HG02759 (cell line): Measurements from ENCODE around the gene HHIPL1.

Experiments
- ATAC-seq: cut with Tn5 transposase; IDR thresholded peaks from one replicate; pipeline ENCODE4 v1.9.1; 2021; ENCODE audit warnings: mild to moderate bottlenecking, moderate library complexity; ENCODE audit not compliant: unreplicated experiment

The HHIPL1 gene

DNA sequence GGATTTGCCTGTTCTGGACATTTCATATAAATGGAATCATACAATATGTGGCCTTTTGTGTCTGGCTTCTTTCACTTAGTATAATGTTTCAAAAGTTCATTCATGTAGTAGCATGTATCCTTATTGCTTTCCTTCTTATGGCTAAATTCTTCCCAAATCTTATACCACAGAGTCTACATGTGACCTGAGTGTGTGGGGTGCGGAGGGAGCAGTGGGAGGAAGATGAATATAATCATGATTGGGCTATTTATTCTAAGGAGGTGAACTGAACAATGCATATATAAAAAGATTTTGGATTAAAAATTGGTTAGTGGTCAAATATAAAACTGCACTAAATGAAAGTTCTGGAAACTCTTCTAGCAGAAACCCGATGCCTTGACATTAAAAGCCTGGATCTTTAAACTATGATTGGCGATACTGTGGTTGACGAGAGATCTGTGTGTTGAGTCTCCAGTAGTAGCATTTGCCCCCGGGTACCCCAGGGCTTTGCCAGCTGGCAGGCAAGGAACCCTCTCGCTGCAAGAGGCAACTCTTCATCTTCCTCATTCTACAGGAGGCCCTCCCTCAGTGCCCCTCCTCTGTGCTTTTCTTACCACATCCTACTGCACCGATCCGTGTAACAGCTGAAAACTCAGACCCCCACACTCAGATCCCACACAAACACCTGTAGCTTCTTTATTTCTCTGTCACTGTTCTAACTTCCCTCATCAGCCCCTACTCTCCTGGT, 41.8 kb downstream of the HHIPL1 start:
- ATAC-seq = no peak

- no peak for ATAC-seq
These were observed 42.6 kb downstream of the HHIPL1 start for GRCh38 chr14:99687284-99688209.

GRCh38 chr14:99688210-99688581, 43.3 kb downstream of the HHIPL1 start:
- no peak for ATAC-seq

DNA sequence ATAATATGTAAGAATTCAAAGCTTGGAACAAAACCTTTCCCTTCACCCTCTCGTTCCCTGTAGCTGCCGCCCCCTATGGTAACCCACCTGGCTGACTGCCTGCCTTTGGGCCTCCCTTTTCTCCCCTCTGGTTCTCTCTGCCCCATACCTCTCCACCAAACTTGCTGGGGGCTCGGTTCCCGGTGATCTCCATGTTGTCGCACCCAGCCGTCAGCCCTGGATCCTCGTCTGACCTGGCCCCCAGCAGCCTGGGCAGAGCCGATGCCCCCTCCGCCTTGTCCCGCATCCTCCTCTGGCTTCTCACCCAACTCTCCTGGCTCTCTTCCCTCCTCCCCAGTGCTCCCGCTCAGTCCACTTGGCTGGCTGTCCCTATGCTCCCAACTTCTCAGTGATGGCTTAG, 43.7 kb downstream of the HHIPL1 start:
- ATAC-seq = no peak

GRCh38 chr14:99689266-99690236, 44.6 kb downstream of the HHIPL1 start:
- ATAC-seq = no peak

DNA sequence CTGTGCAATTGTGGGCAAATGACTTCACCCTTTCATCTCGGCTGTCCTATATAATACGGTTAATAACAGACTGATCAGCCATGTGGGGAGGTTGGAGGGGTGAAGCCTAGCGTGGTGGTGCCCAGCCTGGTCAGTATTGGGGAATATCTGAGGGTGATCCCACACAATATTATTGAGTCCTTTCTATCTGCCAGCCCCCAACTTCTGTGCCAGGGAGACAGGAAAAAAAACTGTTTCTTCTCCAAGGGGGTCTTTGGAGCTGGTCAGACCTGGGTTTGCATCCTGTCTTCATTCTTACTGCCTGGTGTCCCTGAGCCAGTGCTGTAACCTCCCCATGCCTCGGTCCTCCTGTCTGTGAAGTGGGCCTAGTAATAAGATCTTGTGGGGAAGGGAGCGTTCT, 45.7 kb downstream of the HHIPL1 start:
- no peak for ATAC-seq

DNA sequence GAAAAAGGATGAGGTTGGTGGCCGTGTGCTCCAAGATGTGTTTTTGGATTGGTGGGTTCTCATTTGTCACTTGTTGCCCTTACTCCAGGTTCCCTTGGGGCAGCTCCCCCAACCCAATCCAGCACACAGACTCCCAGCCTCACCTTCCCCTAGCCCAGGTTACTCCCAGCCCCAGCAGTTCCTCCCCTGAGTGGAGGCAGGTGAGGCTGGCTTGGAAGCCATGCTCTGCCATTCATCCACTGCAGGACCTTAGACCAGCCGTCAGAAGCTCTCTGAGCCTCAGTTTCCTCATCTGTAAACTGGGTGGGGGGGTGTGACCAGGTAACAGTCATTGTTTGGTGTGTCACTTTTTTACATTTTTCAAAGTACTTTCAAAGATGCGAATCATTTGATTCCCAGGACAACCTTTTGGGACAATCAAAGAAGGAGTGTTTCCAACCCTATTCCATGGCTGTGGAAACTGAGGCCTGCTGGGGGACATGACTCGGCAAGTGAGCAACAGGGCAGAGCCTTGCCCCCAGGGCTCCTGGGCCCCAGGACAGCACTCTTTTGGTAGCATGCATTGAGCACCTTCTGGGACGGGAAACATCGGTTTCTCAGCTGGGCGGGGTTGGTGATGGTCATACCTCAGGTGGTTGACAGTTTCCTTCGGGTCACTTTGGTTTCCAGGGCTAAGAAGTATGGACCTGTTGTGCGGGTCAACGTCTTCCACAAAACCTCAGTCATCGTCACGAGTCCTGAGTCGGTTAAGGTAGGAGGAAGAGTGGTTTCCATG, 46.4 kb downstream of the HHIPL1 start:
- no peak for ATAC-seq

DNA sequence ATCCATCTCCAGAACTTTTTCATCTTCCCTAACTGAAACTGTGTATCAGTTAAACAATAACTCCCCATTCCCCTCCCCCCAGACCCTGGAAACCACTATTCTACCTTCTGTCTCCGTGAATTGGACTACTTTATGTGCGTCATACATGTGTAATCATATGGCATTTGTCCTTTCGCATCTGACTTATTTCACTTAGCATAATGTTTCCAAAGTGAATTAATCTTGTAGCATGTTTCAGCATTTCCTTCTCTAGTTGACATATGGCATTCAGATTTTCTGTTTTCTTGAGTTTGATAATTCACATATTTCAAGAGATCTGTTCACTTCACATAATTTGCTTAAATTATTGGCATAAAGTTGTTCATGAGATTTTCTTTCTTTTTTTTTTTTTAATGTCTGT, 49.0 kb downstream of the HHIPL1 start:
- ATAC-seq = no peak

- ATAC-seq = no peak
These were observed 52.0 kb downstream of the HHIPL1 start for GRCh38 chr14:99696929-99697328.

DNA sequence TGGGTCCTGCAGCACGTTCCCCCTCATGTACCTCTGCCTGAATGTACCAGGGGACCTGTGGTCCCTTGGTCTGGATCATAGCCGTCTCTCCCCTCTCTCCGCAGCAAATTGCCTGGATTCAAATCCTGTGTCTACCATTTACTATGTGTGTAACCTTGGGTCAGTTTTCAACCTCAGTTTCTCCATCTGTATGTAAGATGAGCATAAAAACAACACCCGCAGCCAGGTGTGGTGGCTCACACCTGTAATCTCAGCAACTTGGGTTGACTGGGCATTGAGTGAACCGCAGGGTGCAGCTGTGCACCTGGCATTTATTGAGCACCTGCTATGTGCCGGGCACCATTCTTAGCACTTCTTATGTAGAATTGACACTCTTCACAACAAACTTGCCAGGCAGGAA, 53.3 kb downstream of the HHIPL1 start:
- no peak for ATAC-seq

GRCh38 chr14:99698642-99699041, 53.7 kb downstream of the HHIPL1 start:
- ATAC-seq = no peak

- no peak for ATAC-seq
These were observed 54.3 kb downstream of the HHIPL1 start for GRCh38 chr14:99699085-99699760.

- ATAC-seq = no peak
These were observed 54.9 kb downstream of the HHIPL1 start for GRCh38 chr14:99699861-99700260.

DNA sequence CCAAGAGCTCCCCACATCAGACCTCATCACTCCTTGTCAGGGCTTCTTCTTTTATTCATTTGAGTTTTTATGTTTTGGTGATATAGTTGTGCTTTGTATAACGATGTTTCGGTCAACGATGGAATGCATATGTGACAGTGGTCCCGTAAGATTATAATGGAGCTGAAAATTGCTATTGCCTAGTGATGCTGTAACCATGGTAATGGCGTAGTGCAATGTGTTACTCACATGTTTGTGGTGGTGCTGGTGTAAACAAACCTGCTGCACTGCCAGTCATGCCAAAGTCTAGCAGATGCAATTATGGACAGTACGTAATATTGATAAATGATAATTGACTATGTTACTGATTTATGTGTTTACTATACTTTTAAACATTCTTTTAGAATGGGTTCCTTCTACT, 55.5 kb downstream of the HHIPL1 start:
- no peak for ATAC-seq

DNA sequence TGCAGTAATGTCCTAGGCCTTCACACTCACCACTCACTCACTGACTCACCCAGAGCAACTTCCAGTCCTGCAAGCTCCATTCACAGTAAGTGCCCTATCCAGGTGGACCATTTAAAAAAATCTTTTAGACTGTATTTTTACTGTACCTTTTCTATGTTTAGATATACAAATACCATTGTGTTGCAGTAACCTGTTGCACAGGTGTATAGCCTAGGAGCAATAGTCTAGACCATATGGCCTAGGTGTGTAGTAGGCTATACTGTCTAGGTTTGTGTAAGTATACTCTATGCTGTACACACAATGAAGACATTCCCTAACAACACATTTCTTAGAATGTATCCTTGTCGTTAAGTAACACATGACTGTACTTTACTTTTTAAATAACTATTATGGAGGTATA, 56.3 kb downstream of the HHIPL1 start:
- ATAC-seq = no peak

- no peak for ATAC-seq
These were observed 57.2 kb downstream of the HHIPL1 start for GRCh38 chr14:99702115-99702514.

- no peak for ATAC-seq
These were observed 58.5 kb downstream of the HHIPL1 start for GRCh38 chr14:99703381-99703780.

DNA sequence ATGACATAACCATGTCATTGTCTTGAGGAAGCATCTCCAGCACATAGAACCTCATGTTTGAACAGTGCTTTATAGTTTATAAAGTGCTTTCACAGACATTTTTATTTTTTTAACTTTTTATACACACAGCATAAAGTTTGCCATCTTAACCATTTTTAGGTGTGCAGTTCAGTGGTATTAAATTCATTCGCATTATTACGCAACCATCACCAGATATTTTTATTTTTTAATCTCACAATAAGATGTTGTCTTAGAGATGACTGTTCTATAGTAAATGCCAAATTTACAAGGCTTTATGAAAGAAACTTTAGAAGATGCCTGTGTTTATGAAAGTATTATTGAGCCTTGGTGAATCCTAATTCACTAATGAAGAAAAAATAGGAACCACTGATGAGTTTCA, 59.1 kb downstream of the HHIPL1 start:
- ATAC-seq = no peak

DNA sequence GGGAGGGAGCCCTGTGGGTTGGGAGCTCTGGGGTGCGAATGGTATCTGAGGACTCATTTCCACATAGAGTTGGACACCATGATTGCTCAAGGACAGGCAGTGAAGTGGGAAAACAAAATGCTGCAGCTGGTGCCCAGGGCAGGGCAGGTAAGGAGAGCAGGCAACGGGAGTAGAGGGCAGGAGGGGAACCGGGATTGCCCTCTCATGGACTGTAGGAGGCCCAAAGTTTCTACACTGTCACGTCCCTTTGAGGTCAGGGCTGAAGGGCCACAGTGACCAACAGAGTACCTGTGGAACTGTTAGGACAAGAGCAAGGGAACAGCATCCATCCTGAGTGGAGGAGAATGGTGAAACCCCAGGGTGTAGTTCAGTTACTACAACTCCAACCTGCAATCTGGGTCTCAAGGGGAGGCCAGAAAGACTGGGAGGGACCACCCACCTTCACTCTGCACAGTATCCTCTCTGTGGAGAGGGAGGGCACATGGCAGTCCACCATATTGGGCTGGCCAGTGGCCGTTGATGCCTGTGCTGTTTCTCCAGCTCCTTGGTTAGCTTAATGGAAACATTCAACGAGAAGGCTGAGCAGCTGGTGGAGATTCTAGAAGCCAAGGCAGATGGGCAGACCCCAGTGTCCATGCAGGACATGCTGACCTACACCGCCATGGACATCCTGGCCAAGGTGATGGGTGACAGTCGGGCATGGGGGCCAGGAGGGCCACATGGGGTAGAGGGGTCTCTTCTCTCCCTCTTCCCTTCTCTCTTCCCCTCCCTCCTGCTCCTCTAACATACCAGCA, 61.4 kb downstream of the HHIPL1 start:
- no peak for ATAC-seq
